Suppressor macrophage treated with lipopolysaccharide for 4 hours (primary cell): Measurements from ENCODE around the gene MRGPRD.

Source experiments
- DNase-seq: peaks from one replicate; pipeline ENCODE4 v3.0.0-alpha.2; 2020

The MRGPRD gene

GRCh38 chr11:68942095-68942620 is 38.6 kb downstream of the MRGPRD start:
- DNase-seq: no peak

GRCh38 chr11:68941324-68942094 is 39.3 kb downstream of the MRGPRD start:
- DNase-seq: no peak

- no peak for DNase-seq
These were observed 40.0 kb downstream of the MRGPRD start for GRCh38 chr11:68940651-68941323.

- no peak for DNase-seq
These were observed 40.9 kb downstream of the MRGPRD start for GRCh38 chr11:68939583-68940555.

GRCh38 chr11:68938816-68939582 is 41.8 kb downstream of the MRGPRD start:
- no peak for DNase-seq

- DNase-seq: no peak
These were observed 42.7 kb downstream of the MRGPRD start for GRCh38 chr11:68938088-68938487.

GRCh38 chr11:68936676-68937620 is 43.8 kb downstream of the MRGPRD start:
- no peak for DNase-seq

GRCh38 chr11:68936358-68936636 is 44.5 kb downstream of the MRGPRD start:
- no peak for DNase-seq

- no peak for DNase-seq
These were observed 45.0 kb downstream of the MRGPRD start for GRCh38 chr11:68935516-68936357.

GRCh38 chr11:68935066-68935465 is 45.7 kb downstream of the MRGPRD start:
- no peak for DNase-seq

GRCh38 chr11:68934666-68935065 is 46.1 kb downstream of the MRGPRD start:
- DNase-seq: no peak

GRCh38 chr11:68934321-68934645 is 46.5 kb downstream of the MRGPRD start:
- no peak for DNase-seq

- DNase-seq: no peak
These were observed 47.0 kb downstream of the MRGPRD start for GRCh38 chr11:68933605-68934320.

GRCh38 chr11:68932933-68933577 is 47.7 kb downstream of the MRGPRD start:
- no peak for DNase-seq

- DNase-seq: no peak
These were observed 48.4 kb downstream of the MRGPRD start for GRCh38 chr11:68932358-68932757.

GRCh38 chr11:68931911-68932310 is 48.9 kb downstream of the MRGPRD start:
- no peak for DNase-seq

GRCh38 chr11:68930991-68931855 is 49.6 kb downstream of the MRGPRD start:
- no peak for DNase-seq
